Esophagus squamous epithelium (tissue), 4 donors: Measurements from ENCODE around the gene GIMAP6.

Source experiments
- CTCF ChIP-seq, 6 experiments: fragments of 450-650 bp in 4 of 6; fragments of 200-600 bp in 2 of 6; sonication (generic) in 2 of 6; IDR thresholded peaks; one replicate each; pipeline ENCODE4 v1.5.1; 2016 to 2019; ENCODE audit warnings: antibody characterized with exemption in 6 of 6, mild to moderate bottlenecking in 4 of 6, moderate library complexity in 4 of 6
- POLR2A ChIP-seq, 4 donors: fragments of 450-650 bp; IDR thresholded peaks; one replicate each; pipeline ENCODE4 v1.6.1; 2017; ENCODE audit warnings: antibody characterized with exemption in 4 of 4, mild to moderate bottlenecking in 4 of 4, moderate library complexity in 3 of 4

DNA sequence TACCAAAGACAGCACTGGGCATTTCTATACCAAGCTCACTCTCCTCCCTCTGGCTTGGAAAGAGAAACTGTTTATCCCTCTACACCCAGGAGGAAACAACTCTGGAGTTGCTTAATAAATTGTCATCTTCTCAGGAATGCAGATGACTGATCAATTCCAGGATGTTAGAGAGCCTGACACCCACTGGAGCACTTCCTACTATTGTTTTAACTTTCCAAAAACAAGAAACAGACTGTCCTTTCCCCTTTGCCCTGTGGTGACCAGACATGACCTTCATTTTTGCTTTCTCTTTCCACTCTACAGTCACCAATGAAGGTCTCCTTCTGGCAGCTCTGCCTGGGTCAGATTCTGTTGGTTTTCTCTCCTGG lies 45.4 kb downstream of the GIMAP6 start:
- TF ChIP-seq CTCF (IDR thresholded peaks at IDR 0.05) (no peak), POLR2A (IDR thresholded peaks at IDR 0.05) (no peak)
